ENCODE data around the gene DIP2A.

GRCh38 chr21:46515109-46515508, 56.4 kb downstream of the DIP2A start:
- TF ChIP-seq CTCF (IDR thresholded peaks at IDR 0.05) (no peak), POLR2AphosphoS5 (IDR thresholded peaks at IDR 0.05; ENCODE audit: low read depth, low read length) (no peak)
